GM21390 (cell line): ENCODE measurements around the gene PCDHGA5.
A peak's percentile ranks its signal among the peaks of the same experiment; 100 is the strongest.
"Not testable (repeated sequence)": the region's sequence is repeated elsewhere in the genome, so short reads cannot be mapped to it uniquely, and the experiment has no call there.

ENCODE experiments used
- ATAC-seq: cut with Tn5 transposase; IDR thresholded peaks from one replicate; pipeline ENCODE4 v1.9.1; 2021; ENCODE audit not compliant: unreplicated experiment

PCDHGA5 gene

GRCh38 chr5:141349917-141350619 is 13.9 kb upstream of the PCDHGA5 start, which contains the start of gene PCDHGB1:
PCDHGB1 (plus strand) TSS chr5:141350099; CDS start chr5:141350261, 162 bp downstream.
- ATAC-seq = peak; percentile 71

- ATAC-seq = no peak
These were observed 12.4 kb upstream of the PCDHGA5 start for GRCh38 chr5:141351591-141351990.

GRCh38 chr5:141354900-141355469 is 9.0 kb upstream of the PCDHGA5 start, which contains the start of gene PCDHGA4:
PCDHGA4 (plus strand) TSS chr5:141355021; CDS start chr5:141355108, 87 bp downstream.
- no peak for ATAC-seq

- ATAC-seq = no peak
These were observed 8.3 kb upstream of the PCDHGA5 start for GRCh38 chr5:141355641-141356040.

- no peak for ATAC-seq
These were observed 7.8 kb upstream of the PCDHGA5 start for GRCh38 chr5:141356133-141356532.

- no peak for ATAC-seq
These were observed 7.0 kb upstream of the PCDHGA5 start for GRCh38 chr5:141356950-141357349.

GRCh38 chr5:141359790-141360426 is 4.1 kb upstream of the PCDHGA5 start, which contains the start of gene PCDHGB2:
PCDHGB2 (plus strand) TSS chr5:141359994; CDS start chr5:141360136, 142 bp downstream.
- ATAC-seq = no peak

GRCh38 chr5:141360685-141361084 is 3.3 kb upstream of the PCDHGA5 start:
- no peak for ATAC-seq

- no peak for ATAC-seq
These were observed 1.2 kb upstream of the PCDHGA5 start for GRCh38 chr5:141362719-141363118.

GRCh38 chr5:141366016-141366896 is 2.3 kb downstream of the PCDHGA5 start:
- no peak for ATAC-seq

- peak; percentile 95 for ATAC-seq
These were observed 6.3 kb downstream of the PCDHGA5 start, which contains the start of gene PCDHGB3 for GRCh38 chr5:141369994-141370848. PCDHGB3 (plus strand) TSS chr5:141370242; CDS start chr5:141370395, 153 bp downstream.

GRCh38 chr5:141371572-141372475 is 7.9 kb downstream of the PCDHGA5 start:
- ATAC-seq = no peak

- ATAC-seq = no peak
These were observed 9.8 kb downstream of the PCDHGA5 start, which contains the start of gene PCDHGA6 for GRCh38 chr5:141373673-141374317. PCDHGA6 (plus strand) TSS chr5:141373891; CDS start chr5:141374084, 193 bp downstream.

- no peak for ATAC-seq
These were observed 10.7 kb downstream of the PCDHGA5 start for GRCh38 chr5:141374627-141375026.

- not testable (repeated sequence) for ATAC-seq
These were observed 11.6 kb downstream of the PCDHGA5 start for GRCh38 chr5:141375444-141376155.

GRCh38 chr5:141382469-141383294 is 18.7 kb downstream of the PCDHGA5 start, which contains the start of gene PCDHGA7:
PCDHGA7 (plus strand) TSS chr5:141382742; CDS start chr5:141382900, 158 bp downstream.
- no peak for ATAC-seq

- no peak for ATAC-seq
These were observed 19.4 kb downstream of the PCDHGA5 start for GRCh38 chr5:141383345-141383744.
